ENCODE data around the gene MYADM.
"Not testable (repeated sequence)": the region's sequence is repeated elsewhere in the genome, so short reads cannot be mapped to it uniquely, and the experiment has no call there.

The MYADM gene

GRCh38 chr19:53828531-53828930 is 39.2 kb upstream of the MYADM start:
- Histone ChIP-seq H3K36me3 (ENCODE audit: control insufficient read depth in 4 of 4, insufficient read depth in 4 of 4, low read length in 3 of 4) (no peaks in the 10 kb centered on the region), H3K4me1 (ENCODE audit: control extremely low read depth in 1 of 4, control insufficient read depth in 4 of 4, insufficient read depth in 4 of 4, low read length in 3 of 4) (peaks cover 6 to 50% (median 32%) of the 10 kb centered on the region in 4 experiments), H3K27ac (ENCODE audit: insufficient read depth in 1 of 2, low read depth in 1 of 2, low read length in 2 of 2, poor library complexity in 1 of 2, severe bottlenecking in 2 of 2) (no peak overlapping the region), H3K4me3 (ENCODE audit: control insufficient read depth in 1 of 7, extremely low read depth in 1 of 7, insufficient read depth in 4 of 7, low read depth in 2 of 7, low read length in 6 of 7) (peak overlapping the region in 3 of 7 experiments; percentile 0 to 25 (median 4)), H3K9me3 (ENCODE audit: control extremely low read depth in 1 of 5, control insufficient read depth in 4 of 5, insufficient read depth in 2 of 5, low read depth in 1 of 5, low read length in 4 of 5) (no peaks in the 10 kb centered on the region), H3K27me3 (replicated peaks in 2 of 5; ENCODE audit: control insufficient read depth in 4 of 5, insufficient read depth in 5 of 5, low read length in 4 of 5) (no peaks in the 10 kb centered on the region)
- 33% methylated on average over 2 of the region's 3 CpGs for WGBS (ENCODE audit: insufficient coverage)
- ChIA-PET POLR2A (interaction anchor here (0.6 to 1.2 kb wide), 2 partner anchors 38 to 44 kb away, joined by 3 to 4 read pairs; no protein-coding TSS in a partner anchor), CTCF (interaction anchor here (2.1 to 2.7 kb wide), 2 partner anchors 13 to 18 kb away, joined by 6 to 7 read pairs; no protein-coding TSS in a partner anchor)
- DNase-seq = no peak

GRCh38 chr19:53832861-53833260 is 34.8 kb upstream of the MYADM start:
- H3K9me3 ChIP-seq (ENCODE audit: control extremely low read depth in 1 of 5, control insufficient read depth in 4 of 5, insufficient read depth in 2 of 5, low read depth in 1 of 5, low read length in 4 of 5); H3K4me3 ChIP-seq (ENCODE audit: control insufficient read depth in 1 of 7, extremely low read depth in 1 of 7, insufficient read depth in 4 of 7, low read depth in 2 of 7, low read length in 6 of 7); DNase-seq; H3K27me3 ChIP-seq (replicated peaks in 2 of 5; ENCODE audit: control insufficient read depth in 4 of 5, insufficient read depth in 5 of 5, low read length in 4 of 5); H3K27ac ChIP-seq (ENCODE audit: insufficient read depth in 1 of 2, low read depth in 1 of 2, low read length in 2 of 2, poor library complexity in 1 of 2, severe bottlenecking in 2 of 2); POLR2A ChIA-PET; H3K36me3 ChIP-seq (ENCODE audit: control insufficient read depth in 4 of 4, insufficient read depth in 4 of 4, low read length in 3 of 4): not testable (repeated sequence)
- H3K4me1 ChIP-seq (ENCODE audit: control extremely low read depth in 1 of 4, control insufficient read depth in 4 of 4, insufficient read depth in 4 of 4, low read length in 3 of 4) = peaks cover 6 to 27% (median 17%) of the 10 kb centered on the region in 4 experiments
- CTCF ChIA-PET = interaction anchor here (1.1 kb wide), 1 partner anchor 10 kb away, joined by 3 read pairs; no protein-coding TSS in a partner anchor
- 2% methylated on average over 8 of the region's 13 CpGs for WGBS (ENCODE audit: insufficient coverage)

GRCh38 chr19:53838446-53838845 is 29.2 kb upstream of the MYADM start:
- POLR2A ChIA-PET = interaction anchor here (0.7 kb wide), 1 partner anchor 173 kb away, joined by 3 read pairs; no protein-coding TSS in a partner anchor
- not testable (repeated sequence) for H3K9me3 ChIP-seq (ENCODE audit: control extremely low read depth in 1 of 5, control insufficient read depth in 4 of 5, insufficient read depth in 2 of 5, low read depth in 1 of 5, low read length in 4 of 5)
- WGBS (ENCODE audit: insufficient coverage) = no CpG with 5 or more reads among the region's 5 CpGs

GRCh38 chr19:53840241-53840640 is 27.4 kb upstream of the MYADM start:
- H3K9me3 ChIP-seq (ENCODE audit: control extremely low read depth in 1 of 5, control insufficient read depth in 4 of 5, insufficient read depth in 2 of 5, low read depth in 1 of 5, low read length in 4 of 5); H3K36me3 ChIP-seq (ENCODE audit: control insufficient read depth in 4 of 4, insufficient read depth in 4 of 4, low read length in 3 of 4); POLR2A ChIA-PET; DNase-seq; H3K4me3 ChIP-seq (ENCODE audit: control insufficient read depth in 1 of 7, extremely low read depth in 1 of 7, insufficient read depth in 4 of 7, low read depth in 2 of 7, low read length in 6 of 7); H3K27ac ChIP-seq (ENCODE audit: insufficient read depth in 1 of 2, low read depth in 1 of 2, low read length in 2 of 2, poor library complexity in 1 of 2, severe bottlenecking in 2 of 2); H3K4me1 ChIP-seq (ENCODE audit: control extremely low read depth in 1 of 4, control insufficient read depth in 4 of 4, insufficient read depth in 4 of 4, low read length in 3 of 4); H3K27me3 ChIP-seq (replicated peaks in 2 of 5; ENCODE audit: control insufficient read depth in 4 of 5, insufficient read depth in 5 of 5, low read length in 4 of 5): not testable (repeated sequence)
- WGBS (ENCODE audit: insufficient coverage) = 100% methylated on average over 4 of the region's 12 CpGs
- CTCF ChIA-PET = interaction anchor here (1.3 to 2.0 kb wide), 3 partner anchors 9 to 31 kb away, joined by 3 to 5 read pairs (median 3); no protein-coding TSS in a partner anchor

More at GRCh38 chr19:53838446-53838845, 29.2 kb upstream of the MYADM start:
- H3K4me1 ChIP-seq (ENCODE audit: control extremely low read depth in 1 of 4, control insufficient read depth in 4 of 4, insufficient read depth in 4 of 4, low read length in 3 of 4); CTCF ChIA-PET; H3K4me3 ChIP-seq (ENCODE audit: control insufficient read depth in 1 of 7, extremely low read depth in 1 of 7, insufficient read depth in 4 of 7, low read depth in 2 of 7, low read length in 6 of 7); H3K27ac ChIP-seq (ENCODE audit: insufficient read depth in 1 of 2, low read depth in 1 of 2, low read length in 2 of 2, poor library complexity in 1 of 2, severe bottlenecking in 2 of 2); DNase-seq; H3K36me3 ChIP-seq (ENCODE audit: control insufficient read depth in 4 of 4, insufficient read depth in 4 of 4, low read length in 3 of 4); H3K27me3 ChIP-seq (replicated peaks in 2 of 5; ENCODE audit: control insufficient read depth in 4 of 5, insufficient read depth in 5 of 5, low read length in 4 of 5): not testable (repeated sequence)

GRCh38 chr19:53840914-53841313 is 26.8 kb upstream of the MYADM start:
- peak in 2 of 3 donors; percentile 29 to 32 for DNase-seq
- not testable (repeated sequence) for H3K4me3 ChIP-seq (ENCODE audit: control insufficient read depth in 1 of 7, extremely low read depth in 1 of 7, insufficient read depth in 4 of 7, low read depth in 2 of 7, low read length in 6 of 7)
- WGBS (ENCODE audit: insufficient coverage) = 100% methylated on average over 1 of the region's 4 CpGs

GRCh38 chr19:53844849-53845246 is 22.8 kb upstream of the MYADM start:
- POLR2A ChIA-PET = no interaction called here
- H3K27me3 ChIP-seq (replicated peaks in 2 of 5; ENCODE audit: control insufficient read depth in 4 of 5, insufficient read depth in 5 of 5, low read length in 4 of 5) = peaks cover 0 to 20% (median 2%) of the 10 kb centered on the region in 5 experiments
- 88% methylated on average over 1 of the region's 9 CpGs for WGBS (ENCODE audit: insufficient coverage)
- H3K36me3 ChIP-seq (ENCODE audit: control insufficient read depth in 4 of 4, insufficient read depth in 4 of 4, low read length in 3 of 4) = no peaks in the 10 kb centered on the region
- CTCF ChIA-PET = no interaction called here
- peak in 2 of 3 donors; percentile 31 to 43 for DNase-seq
- H3K4me3 ChIP-seq (ENCODE audit: control insufficient read depth in 1 of 7, extremely low read depth in 1 of 7, insufficient read depth in 4 of 7, low read depth in 2 of 7, low read length in 6 of 7) = no peak overlapping the region
- H3K27ac ChIP-seq (ENCODE audit: insufficient read depth in 1 of 2, low read depth in 1 of 2, low read length in 2 of 2, poor library complexity in 1 of 2, severe bottlenecking in 2 of 2) = no peak overlapping the region
- H3K4me1 ChIP-seq (ENCODE audit: control extremely low read depth in 1 of 4, control insufficient read depth in 4 of 4, insufficient read depth in 4 of 4, low read length in 3 of 4) = peaks cover 7 to 13% (median 12%) of the 10 kb centered on the region in 4 experiments
- no peaks in the 10 kb centered on the region for H3K9me3 ChIP-seq (ENCODE audit: control extremely low read depth in 1 of 5, control insufficient read depth in 4 of 5, insufficient read depth in 2 of 5, low read depth in 1 of 5, low read length in 4 of 5)

More at GRCh38 chr19:53840914-53841313, 26.8 kb upstream of the MYADM start:
- H3K27ac ChIP-seq (ENCODE audit: insufficient read depth in 1 of 2, low read depth in 1 of 2, low read length in 2 of 2, poor library complexity in 1 of 2, severe bottlenecking in 2 of 2); H3K27me3 ChIP-seq (replicated peaks in 2 of 5; ENCODE audit: control insufficient read depth in 4 of 5, insufficient read depth in 5 of 5, low read length in 4 of 5); H3K4me1 ChIP-seq (ENCODE audit: control extremely low read depth in 1 of 4, control insufficient read depth in 4 of 4, insufficient read depth in 4 of 4, low read length in 3 of 4); H3K36me3 ChIP-seq (ENCODE audit: control insufficient read depth in 4 of 4, insufficient read depth in 4 of 4, low read length in 3 of 4); H3K9me3 ChIP-seq (ENCODE audit: control extremely low read depth in 1 of 5, control insufficient read depth in 4 of 5, insufficient read depth in 2 of 5, low read depth in 1 of 5, low read length in 4 of 5); POLR2A ChIA-PET: not testable (repeated sequence)
- CTCF ChIA-PET = interaction anchor here (0.7 to 2.0 kb wide), 15 partner anchors 10 to 209 kb away, joined by 3 to 9 read pairs (median 4); no protein-coding TSS in a partner anchor

GRCh38 chr19:53847555-53847954 is 20.1 kb upstream of the MYADM start:
- WGBS (ENCODE audit: insufficient coverage) = 81% methylated on average over 5 of the region's 8 CpGs
- Histone ChIP-seq H3K4me3 (ENCODE audit: control insufficient read depth in 1 of 7, extremely low read depth in 1 of 7, insufficient read depth in 4 of 7, low read depth in 2 of 7, low read length in 6 of 7) (no peak overlapping the region), H3K36me3 (ENCODE audit: control insufficient read depth in 4 of 4, insufficient read depth in 4 of 4, low read length in 3 of 4) (no peaks in the 10 kb centered on the region), H3K9me3 (ENCODE audit: control extremely low read depth in 1 of 5, control insufficient read depth in 4 of 5, insufficient read depth in 2 of 5, low read depth in 1 of 5, low read length in 4 of 5) (no peaks in the 10 kb centered on the region), H3K4me1 (ENCODE audit: control extremely low read depth in 1 of 4, control insufficient read depth in 4 of 4, insufficient read depth in 4 of 4, low read length in 3 of 4) (peaks cover 11 to 15% (median 13%) of the 10 kb centered on the region in 4 experiments), H3K27me3 (replicated peaks in 2 of 5; ENCODE audit: control insufficient read depth in 4 of 5, insufficient read depth in 5 of 5, low read length in 4 of 5) (peaks cover 0 to 23% (median 3%) of the 10 kb centered on the region in 5 experiments), H3K27ac (ENCODE audit: insufficient read depth in 1 of 2, low read depth in 1 of 2, low read length in 2 of 2, poor library complexity in 1 of 2, severe bottlenecking in 2 of 2) (no peak overlapping the region)
- ChIA-PET POLR2A (no interaction called here), CTCF (interaction anchor here (0.8 to 1.2 kb wide), 2 partner anchors 16 to 176 kb away, joined by 3 to 4 read pairs; no protein-coding TSS in a partner anchor)
- DNase-seq = no peak

All from common myeloid progenitor, CD34-positive (primary cell).